ENCODE measurements around the gene ZNF730.
"Not testable (repeated sequence)": the region's sequence is repeated elsewhere in the genome, so short reads cannot be mapped to it uniquely, and the experiment has no call there.

ZNF730 gene

DNA sequence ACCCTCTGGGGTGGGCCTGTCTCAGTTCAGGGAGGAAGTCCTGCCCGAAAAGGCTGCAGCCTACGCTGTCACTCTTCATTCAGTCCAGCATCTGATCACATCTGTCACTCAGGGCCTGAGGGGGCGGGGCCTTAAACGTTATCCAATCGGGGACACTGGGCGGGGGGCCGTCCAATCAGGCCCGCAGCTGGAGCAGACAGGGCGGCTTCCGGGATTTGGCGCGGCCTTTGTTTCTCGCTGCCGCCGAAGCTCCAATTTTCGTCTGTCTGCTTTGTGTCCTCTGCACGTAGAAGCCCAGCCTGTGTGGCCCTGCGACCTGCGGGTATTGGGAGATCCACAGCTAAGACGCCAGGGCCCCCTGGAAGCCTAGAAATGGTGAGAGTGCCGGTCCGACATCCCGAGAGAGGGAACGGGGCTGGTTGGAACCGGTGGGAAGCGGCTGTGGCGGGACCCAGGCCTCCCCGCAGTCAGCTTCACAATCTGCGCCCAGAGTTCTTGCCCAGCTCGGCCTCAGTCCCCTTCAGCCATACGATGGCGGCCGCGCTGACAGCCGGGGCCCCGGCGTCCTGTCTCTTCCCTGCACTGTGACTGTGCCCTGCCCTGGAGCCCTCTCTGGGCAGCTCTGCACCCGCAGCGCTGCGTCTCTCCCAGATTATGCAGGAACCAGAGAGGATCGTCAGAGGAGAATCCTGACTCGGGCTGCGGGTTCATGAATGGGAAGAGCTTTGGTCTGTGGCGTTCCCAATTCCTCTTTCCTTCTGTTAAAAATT is at the start of gene ZNF730:
ZNF730 (plus strand) TSS at position 224 of the 770 bp plus-strand sequence; CDS start at position 373, 149 bp downstream.
- DNase-seq (ENCODE audit: low read depth in 3 of 3) = peak in 1 of 3 experiments; percentile 10

DNA sequence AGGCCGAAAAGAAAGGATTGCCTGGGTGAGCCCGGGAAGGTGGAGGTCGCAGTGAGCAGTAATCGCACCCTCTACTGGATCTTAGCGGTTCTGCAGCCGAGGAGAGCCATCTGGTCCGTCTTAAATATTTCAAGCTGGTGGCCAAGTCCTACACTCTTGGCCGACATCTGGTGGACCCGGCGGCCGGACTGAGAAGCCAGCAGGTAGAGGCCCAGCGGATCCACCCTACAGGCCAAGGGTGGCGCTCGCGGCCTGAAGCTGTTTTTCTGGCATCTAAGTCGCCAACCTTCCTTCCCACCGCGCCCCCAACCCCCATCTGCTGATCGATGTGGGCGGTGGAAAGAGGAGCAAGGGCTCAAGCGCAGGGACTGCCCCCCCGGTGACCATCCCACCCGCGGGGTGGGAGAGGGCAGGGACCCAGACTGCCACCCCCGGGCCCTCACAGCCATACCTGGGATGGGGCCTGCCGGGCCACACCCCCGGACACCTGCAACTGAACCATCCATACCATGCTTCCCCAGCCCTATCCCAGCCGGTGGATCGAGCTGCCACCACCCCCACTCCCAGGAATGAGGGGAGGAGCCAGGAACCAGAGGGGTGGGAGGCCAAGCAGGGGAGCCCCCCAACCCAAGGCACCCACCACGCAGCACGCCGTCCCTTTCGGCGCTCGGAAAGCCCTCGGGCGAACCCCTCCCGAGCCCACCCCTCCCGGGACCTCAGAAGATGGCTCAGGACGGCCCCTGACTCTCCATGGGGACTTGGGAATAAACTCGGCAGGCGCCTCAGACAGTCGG is 46.3 kb upstream of the ZNF730 start:
- no peak for DNase-seq (ENCODE audit: low read depth in 3 of 3)

DNA sequence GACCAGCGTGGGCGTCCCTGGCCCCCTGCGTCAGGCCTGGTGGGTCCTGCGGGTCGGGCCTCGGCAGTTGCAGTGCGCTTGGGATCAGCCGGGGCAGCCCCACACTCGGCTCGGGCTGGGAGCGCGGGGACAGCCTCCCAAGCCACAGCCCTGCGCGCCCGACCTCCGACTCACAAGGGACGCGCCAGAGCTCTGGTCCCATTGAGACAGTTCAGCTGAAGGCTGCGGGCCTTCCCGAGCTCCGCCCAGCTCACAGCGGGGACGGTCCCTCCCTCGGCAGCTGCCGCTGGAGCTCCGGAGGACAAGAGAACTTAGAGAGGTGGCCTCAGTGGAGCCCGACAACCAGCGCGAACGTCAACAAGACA is 45.7 kb upstream of the ZNF730 start:
- DNase-seq (ENCODE audit: low read depth in 3 of 3) = no peak

DNA sequence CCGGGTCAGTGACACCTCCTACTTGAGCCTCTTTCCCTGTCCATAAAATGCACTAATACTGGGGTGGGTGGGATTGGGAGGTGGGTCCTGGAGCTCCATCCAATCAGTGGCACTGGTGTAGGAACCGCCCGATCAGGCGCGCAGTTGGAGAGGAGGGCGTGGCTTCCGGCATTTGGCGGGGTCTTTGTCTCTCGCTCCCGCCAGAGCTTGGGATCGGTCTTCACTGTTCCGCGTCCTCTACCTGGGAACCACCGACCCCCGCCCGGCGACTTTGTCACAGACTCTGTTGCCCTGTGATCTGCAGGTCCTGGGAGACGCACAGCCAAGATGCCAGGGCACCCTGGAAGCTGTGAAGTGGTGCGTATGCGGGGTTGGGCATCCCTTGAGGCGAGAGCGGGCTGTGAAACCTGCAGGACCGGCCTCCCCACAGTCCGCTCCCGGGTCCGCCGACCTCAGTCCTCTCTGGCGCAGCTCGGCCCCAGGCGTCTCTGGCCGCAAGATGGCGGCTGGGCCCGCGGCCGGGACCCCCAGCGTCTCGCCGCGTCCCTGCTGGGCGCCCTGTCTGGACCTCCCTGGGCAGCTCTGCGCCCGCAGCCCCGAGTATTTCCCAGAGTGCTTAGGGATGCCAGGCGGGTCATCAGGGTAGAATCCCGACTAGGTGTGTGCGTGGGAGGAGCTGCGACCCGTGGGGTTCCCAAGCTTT is 41.6 kb upstream of the ZNF730 start:
- DNase-seq (ENCODE audit: low read depth in 3 of 3) = no peak

DNA sequence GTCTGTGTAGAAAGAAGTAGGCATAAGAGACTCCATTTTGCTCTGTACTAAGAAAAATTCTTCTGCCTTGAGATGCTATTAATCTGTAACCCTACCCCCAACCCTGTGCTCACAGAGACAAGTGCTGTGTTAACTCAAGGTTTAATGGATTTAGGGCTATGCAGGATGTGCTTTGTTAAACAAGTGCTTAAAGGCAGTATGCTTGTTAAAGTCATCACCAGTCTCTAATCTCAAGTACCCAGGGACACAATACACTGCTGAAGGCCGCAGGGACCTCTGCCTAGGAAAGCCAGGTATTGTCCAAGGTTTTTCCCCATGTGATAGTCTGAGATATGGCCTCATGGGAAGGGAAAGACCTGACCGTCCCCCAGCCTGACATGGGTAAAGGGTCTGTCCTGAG is 39.0 kb upstream of the ZNF730 start:
- DNase-seq (ENCODE audit: low read depth in 3 of 3) = not testable (repeated sequence)

DNA sequence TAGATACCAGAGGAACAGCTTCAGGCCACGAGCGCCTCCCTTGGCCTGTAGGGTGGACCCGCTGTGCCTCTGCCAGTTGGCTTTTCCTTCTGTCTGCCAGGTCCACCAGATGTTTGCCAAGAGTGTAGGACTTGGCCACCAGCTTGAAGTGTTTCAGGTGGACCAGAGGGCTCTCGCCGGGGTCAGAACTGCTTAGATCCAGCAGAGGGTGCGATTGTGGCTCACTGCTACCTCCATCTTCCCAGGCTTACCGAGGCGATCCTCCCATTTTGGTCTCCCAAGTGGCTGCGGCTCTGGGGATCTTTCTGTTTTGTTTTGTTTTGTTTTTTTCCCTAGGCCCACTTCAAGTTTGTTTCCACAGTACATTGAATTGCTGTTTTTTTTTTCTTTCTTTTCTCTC is 23.0 kb upstream of the ZNF730 start:
- no peak for DNase-seq (ENCODE audit: low read depth in 3 of 3)

DNA sequence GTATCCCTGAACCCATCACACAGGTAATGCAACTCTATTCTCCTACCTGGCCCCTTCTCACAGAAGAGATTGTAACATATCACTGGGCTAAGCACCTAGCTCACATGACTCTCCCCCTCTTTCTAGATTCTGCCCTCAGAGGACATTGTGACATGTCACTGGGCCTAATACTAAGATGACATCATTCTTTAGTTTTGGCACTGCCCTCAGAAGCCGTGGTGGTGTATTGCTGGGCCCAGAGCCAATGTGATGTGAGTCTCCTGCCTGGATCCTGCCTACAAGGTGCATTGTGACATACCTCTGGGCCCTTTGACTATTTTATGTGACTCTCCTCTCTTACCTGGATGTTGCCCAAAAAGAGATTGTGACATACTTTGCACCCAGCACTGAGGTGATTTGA is 21.4 kb upstream of the ZNF730 start:
- DNase-seq (ENCODE audit: low read depth in 3 of 3) = no peak

DNA sequence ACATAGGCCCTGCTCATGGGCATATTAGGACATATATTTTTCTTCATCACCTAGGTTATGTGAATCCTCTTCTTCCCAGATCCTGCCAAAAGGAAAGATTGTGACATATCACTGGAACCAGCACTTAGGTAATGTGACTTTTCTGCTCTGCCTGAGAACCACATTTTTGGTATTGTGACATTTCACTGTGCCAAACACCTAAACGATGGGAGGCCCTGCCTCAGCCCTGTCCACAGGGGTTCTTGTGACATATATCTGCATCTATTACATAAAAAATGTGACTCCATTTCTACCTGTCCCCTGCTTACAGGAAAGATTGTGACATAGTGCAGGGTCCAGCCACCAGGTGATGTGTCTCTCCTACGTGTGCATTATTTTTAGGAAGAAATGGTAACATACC is 18.5 kb upstream of the ZNF730 start:
- no peak for DNase-seq (ENCODE audit: low read depth in 3 of 3)

DNA sequence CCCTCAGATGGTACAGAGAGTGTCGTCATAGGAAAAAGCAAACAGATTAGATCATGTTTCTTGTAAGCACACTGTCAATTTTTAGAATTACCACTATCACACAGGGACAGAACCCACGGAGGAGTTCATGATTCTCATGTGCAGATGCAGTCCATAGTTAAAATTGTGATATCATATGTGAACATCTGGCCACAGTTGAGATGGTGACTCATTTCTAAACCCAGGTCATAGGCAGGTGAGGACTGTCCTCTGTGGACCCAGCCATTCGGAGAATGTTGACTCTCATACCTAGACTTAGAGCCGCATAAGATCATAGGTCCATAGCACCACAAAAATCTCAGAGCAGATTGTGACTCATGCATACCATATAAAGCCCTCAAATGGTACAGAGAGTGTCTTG is 17.8 kb upstream of the ZNF730 start:
- no peak for DNase-seq (ENCODE audit: low read depth in 3 of 3)

DNA sequence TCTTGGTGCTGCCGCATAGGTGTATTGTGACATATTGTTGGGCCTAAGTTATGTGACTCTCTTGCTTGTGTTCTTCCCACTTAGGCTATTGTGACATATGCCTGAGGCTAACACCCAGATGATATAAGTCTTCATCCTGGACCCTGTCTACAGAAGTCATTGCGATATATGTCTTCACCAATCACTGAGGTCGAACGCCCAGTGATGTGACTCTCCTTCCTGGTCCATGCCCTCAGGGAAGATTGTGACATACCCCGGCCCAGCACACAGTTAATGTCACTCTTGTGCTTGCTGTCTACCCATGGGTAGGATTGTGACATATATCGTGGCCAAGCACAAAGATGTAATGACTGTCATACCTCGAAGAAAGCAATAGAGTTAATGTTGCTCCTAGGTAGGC is 16.9 kb upstream of the ZNF730 start:
- DNase-seq (ENCODE audit: low read depth in 3 of 3) = no peak

DNA sequence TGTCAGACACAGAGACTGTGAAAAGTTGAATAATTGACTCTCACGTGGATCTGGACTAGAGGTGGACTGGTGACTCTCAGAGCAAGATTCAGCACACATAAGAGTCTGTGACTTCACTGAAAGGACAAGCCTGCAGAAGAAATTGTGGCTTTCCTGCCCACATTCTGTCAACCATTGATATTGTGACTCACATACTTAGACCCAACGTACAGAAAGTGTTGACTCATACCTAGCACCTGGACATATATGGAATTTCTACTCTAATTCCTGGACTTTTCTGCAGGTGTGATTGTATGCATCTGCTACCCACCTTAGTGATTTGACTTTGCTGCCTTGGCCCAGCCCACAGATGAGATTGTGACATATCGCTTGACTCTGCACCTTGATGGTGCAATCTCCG is 15.6 kb upstream of the ZNF730 start:
- DNase-seq (ENCODE audit: low read depth in 3 of 3) = no peak

DNA sequence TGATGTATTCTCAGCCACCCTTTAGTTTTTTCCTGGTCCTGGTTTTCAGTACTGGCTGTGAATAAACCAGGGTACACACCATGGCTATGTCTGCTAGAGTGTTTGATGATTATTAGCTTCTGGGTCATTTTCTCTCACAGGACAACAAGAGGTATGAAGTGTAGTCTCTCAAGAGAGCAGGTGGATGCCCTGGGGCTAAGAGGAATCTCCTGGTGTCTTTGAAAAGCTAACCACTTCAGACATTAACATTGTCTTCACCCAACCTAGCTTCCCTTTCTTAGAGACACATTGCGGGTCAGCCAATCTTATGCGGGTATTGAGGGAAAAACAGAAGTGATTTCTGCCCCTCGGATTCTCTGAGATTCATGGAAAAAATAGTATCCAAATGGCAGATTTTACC is 1.6 kb downstream of the ZNF730 start:
- DNase-seq (ENCODE audit: low read depth in 3 of 3) = no peak

DNA sequence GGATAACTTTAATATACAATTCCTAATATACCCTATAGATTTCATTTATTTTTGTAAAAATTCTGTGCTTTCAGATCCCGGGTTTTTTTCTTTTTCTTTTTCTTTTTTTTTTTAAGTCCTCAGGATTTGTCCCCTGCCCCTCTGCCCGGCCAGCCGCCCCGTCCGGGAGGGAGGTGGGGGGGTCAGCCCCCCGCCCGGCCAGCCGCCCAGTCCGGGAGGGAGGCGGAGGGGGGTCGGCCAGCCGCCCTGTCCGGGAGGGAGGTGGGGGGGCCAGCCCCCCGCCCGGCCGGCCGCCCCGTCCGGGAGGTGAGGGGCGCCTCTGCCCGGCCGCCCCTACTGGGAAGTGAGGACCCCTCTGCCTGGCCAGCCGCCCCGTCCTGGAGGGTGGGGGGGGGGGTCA is 17.4 kb downstream of the ZNF730 start:
- DNase-seq (ENCODE audit: low read depth in 3 of 3) = not testable (repeated sequence)

DNA sequence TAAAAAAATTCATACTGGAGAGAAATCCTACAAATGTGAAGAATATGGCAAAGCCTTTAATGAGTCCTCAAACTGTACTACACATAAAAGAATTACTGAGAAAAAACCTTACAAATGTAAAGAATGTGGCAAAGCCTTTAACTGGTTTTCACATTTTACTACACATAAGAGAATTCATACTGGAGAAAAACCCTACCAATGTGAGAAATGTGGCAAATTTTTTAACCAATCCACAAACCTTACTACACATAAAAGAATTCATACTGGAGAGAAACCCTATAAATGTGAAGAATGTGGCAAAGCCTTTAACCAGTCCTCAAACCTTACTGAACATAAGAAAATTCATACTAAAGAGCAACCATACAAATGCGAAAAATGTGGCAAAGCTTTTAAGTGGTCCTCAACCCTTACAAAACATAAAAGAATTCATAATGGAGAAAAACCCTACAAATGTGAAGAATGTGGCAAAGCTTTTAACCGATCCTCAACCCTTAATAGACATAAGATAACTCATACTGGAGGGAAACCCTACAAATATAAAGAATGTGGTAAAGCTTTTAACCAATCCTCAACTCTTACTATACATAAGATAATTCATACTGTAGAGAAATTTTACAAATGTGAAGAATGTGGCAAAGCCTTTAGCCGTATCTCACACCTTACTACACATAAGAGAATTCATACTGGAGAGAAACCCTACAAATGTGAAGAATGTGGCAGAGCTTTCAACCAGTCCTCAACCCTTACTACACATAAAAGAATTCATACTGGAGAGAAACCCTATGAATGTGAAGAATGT is 29.0 kb downstream of the ZNF730 start:
- DNase-seq (ENCODE audit: low read depth in 3 of 3) = no peak

DNA sequence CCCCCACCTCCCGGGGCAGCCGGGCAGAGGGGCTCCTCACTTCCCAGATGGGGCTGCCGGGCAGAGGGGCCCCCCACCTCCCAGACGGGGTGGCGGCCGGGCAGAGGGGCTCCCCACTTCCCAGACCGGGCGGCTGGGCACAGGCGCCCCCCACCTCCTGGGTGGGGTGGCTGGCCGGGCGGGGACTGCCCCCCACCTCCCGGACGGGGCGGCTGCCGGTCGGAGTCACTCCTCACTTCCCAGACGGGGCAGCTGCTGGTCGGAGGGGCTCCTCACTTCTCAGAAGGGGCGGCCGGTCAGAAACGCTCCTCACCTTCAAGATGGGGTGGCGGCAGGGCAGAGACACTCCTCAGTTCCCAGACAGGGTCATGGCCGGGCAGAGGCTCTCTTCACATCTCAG is 43.9 kb downstream of the ZNF730 start:
- no peak for DNase-seq (ENCODE audit: low read depth in 3 of 3)

DNA sequence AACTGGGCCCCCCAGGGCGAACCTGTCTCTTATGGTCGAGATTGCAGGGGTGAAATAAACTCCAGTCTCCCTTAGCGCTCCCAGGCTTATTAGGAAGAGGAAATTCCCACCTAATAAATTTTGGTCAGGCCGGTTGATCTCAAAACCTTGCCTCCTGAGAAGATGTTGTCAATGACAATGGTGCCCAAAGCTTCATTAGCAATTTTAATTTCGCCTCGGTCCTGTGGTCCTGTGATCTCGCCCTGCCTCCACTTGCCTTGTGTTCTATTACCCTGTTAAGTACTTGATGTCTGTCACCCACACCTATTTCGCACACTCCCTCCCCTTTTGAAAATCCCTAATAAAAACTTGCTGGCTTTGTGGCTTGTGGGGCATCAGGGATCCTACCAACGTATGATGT is 51.5 kb downstream of the ZNF730 start:
- DNase-seq (ENCODE audit: low read depth in 3 of 3) = not testable (repeated sequence)

DNA sequence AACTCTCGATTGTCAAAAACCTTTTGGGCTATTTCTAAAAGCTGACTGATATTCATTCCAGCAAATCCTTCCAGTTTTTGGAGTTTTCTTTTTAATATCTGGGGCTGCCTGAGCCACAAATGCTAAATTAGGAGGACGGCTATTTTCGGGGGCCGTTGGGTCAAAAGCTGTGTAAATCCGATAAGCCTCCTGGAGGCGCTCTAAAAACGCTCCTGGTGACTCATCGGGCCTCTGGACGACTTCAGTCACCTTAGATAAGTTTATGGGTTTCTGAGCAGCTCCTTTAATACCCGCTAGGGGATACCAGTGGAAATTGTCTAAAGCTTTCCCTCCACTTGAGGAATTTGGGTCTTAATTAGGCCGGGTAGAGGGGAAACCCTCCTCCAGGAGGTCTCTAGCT is 66.4 kb downstream of the ZNF730 start:
- no peak for DNase-seq (ENCODE audit: low read depth in 3 of 3)

DNA sequence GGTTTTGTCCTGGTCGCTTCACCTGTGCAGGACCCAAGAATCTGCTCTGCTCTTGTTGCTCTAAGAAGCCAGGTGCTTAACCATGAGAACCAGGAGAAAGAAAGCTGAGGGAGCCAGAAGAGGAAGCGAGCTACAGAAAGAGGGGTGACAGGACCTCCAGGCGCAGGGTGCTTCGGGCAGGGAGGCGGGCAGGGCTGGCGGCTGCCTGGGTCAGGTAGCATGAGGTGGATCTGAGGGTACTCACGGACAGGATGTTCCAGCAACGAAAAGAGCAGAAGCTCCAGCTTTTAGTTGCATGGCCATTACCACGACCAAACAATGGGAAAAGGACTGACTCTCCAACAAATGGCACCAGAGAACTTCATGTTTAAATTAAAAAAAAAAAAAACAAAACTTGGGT is 73.5 kb downstream of the ZNF730 start:
- DNase-seq (ENCODE audit: low read depth in 3 of 3) = no peak

Data from stimulated activated CD4-positive, alpha-beta T cell treated with anti-CD3 and anti-CD28 coated beads, TNF-alpha, amount 100 ng/mL, for 4 hours (primary cell).